GM10266 (cell line): ENCODE data around the gene ZMIZ1.

ENCODE experiments used
- DNase-seq: peaks from one replicate; pipeline ENCODE4 v3.0.0; 2012; ENCODE audit errors: extremely low spot score
- TF ChIP-seq, protein P1 (sequence below): IDR thresholded peaks from 2 replicates; pipeline ENCODE4 v1.5.1; 2012; ENCODE audit warnings: mild to moderate bottlenecking, low read depth; ENCODE audit not compliant: control insufficient read depth, insufficient read depth; ENCODE audit errors: missing control alignments

Gene ZMIZ1

GRCh38 chr10:79106256-79107050 lies 37.7 kb downstream of the ZMIZ1 start:
- no peak for DNase-seq
- TF ChIP-seq, protein P1, sequence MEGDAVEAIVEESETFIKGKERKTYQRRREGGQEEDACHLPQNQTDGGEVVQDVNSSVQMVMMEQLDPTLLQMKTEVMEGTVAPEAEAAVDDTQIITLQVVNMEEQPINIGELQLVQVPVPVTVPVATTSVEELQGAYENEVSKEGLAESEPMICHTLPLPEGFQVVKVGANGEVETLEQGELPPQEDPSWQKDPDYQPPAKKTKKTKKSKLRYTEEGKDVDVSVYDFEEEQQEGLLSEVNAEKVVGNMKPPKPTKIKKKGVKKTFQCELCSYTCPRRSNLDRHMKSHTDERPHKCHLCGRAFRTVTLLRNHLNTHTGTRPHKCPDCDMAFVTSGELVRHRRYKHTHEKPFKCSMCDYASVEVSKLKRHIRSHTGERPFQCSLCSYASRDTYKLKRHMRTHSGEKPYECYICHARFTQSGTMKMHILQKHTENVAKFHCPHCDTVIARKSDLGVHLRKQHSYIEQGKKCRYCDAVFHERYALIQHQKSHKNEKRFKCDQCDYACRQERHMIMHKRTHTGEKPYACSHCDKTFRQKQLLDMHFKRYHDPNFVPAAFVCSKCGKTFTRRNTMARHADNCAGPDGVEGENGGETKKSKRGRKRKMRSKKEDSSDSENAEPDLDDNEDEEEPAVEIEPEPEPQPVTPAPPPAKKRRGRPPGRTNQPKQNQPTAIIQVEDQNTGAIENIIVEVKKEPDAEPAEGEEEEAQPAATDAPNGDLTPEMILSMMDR, result no peak

DNA sequence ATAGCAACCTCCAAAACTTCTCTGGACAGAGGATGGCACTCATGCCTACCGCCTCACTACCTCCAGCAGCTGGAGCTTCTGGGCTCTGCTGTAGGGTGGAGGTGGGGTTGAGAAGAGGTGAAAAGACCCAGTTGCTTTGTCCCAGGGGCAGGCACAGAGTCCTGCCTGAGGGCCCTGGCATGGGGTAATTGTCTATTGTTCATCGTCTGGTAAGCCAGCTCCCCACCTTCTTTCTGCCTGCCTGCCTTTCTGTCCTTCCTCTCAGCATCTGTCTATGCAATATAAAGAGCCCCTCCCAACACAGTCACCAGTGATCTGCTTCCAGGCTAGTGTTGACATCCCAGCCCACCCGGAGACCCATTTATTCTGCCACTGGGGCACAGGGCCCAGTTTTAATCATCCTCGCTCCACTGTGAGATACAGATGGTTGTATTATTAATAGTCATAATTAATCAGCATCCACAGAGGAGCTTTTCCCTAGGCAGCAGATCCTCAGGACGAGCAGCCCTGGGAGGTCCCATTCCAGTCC lies 39.0 kb downstream of the ZMIZ1 start:
- TF ChIP-seq, protein P1, result no peak
- no peak for DNase-seq

DNA sequence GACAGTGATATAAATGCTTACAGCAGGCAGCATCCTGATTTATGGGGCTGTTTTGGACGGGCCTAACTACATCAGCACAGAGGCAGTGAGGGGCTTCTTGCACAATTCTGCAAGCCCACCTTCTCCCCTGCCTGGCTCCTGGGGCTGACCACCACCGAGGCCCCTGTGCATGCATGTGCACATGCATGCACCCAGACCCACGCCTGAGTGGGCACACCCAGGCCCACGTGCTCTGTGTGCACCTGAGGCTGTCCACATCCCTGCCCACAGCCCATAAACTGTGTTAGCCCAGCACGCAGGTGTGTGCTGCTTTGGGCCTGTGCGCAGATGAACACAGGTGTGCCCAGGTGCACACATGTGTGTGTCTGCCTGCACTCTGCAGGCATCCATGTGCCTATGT lies 40.0 kb downstream of the ZMIZ1 start:
- TF ChIP-seq, protein P1, result no peak
- no peak for DNase-seq

DNA sequence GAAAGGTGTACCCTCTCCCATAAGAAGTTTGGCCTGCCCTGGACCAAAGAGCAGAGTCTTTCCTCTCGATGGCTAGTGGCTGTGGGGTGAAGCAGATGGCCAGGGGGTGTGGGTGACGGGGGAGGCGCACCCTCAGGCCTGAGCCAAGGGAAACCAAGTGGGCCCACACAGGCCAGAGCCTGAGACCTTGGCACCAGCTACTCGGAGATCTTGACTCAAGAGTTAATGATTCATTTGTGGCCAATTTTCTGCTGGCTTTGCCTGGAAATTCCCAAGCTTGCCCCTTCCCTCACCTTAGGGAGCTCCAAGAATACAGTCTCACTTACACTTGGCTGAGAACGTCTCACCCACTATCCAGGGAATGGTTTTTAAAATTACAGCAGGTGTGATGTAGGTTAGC lies 42.7 kb downstream of the ZMIZ1 start:
- TF ChIP-seq, protein P1, result no peak
- no peak for DNase-seq

DNA sequence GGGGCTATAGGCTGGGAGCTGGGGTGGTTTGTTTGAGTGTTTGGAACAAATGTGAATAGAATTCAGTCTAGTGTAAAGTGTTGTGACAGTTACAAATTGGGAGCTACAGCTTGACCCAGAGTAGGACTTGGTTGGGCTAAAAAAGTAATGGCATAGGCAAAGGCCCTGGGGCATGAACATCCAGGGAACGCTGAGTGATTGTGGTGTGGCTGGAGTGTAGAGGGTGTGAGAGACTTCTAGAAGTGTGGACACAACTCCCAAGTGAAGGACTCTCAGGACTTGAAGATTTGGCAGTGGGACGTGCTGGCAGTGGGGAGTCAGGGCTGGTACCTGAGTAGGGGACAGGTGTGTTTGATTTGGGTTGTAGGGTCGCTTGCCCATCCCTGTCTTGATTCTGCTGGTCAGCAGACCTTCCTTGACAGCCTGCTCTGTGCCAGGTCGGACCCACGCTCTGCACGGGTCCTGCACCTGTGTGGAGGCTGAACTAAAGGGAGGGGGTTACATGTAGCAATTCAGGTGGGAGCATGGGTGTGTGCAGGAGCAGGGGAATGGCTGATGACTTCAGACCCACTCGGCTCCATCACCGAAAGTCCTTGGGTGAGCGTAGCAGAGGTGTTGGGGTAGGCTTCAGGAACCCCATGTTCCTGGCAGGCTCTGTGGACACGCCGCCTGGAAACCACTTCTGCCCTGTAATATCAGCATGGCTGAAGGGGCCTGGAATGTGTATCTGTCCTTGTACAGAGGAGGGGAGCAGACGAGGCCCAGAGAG lies 43.3 kb downstream of the ZMIZ1 start:
- TF ChIP-seq, protein P1, result no peak
- no peak for DNase-seq

DNA sequence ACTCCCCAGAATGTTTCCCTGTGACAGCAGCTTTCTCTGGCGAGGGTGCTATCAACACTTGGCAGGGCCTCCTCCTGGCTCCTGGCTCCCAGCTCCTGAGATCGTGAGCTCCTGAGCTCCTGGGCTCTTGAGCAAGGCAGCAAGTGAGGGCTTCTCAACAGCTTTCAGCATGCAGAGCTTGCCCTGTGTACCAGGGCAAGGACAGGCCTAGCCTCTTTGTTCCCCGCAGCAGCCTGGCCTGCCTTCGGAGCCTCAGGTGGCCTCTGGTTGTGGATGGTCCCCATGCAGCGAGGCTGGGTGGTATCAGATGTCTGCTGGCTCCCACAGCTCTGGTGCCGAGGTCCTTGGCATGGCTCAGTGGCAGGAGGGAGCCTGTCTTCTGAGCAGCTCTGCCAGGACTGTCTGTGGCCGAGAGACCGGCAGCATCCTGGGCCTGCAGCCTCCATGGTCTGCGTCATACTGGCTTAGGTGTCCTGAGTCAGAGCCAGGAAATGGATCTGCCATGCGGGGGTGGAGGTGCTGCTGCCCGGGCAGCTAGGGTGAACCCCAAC lies 44.2 kb downstream of the ZMIZ1 start:
- DNase-seq, result no peak
- TF ChIP-seq, protein P1, result no peak
